SKM-1 (cell line): Measurements from ENCODE around the gene CCHCR1.
"Not testable (repeated sequence)": the region's sequence is repeated elsewhere in the genome, so short reads cannot be mapped to it uniquely, and the experiment has no call there.

Experiments
- DNase-seq: peaks from one replicate; lab custom pipeline; 2025; ENCODE audit not compliant: unreplicated experiment; lab: John Stamatoyannopoulos, UW

Gene CCHCR1, protein sequence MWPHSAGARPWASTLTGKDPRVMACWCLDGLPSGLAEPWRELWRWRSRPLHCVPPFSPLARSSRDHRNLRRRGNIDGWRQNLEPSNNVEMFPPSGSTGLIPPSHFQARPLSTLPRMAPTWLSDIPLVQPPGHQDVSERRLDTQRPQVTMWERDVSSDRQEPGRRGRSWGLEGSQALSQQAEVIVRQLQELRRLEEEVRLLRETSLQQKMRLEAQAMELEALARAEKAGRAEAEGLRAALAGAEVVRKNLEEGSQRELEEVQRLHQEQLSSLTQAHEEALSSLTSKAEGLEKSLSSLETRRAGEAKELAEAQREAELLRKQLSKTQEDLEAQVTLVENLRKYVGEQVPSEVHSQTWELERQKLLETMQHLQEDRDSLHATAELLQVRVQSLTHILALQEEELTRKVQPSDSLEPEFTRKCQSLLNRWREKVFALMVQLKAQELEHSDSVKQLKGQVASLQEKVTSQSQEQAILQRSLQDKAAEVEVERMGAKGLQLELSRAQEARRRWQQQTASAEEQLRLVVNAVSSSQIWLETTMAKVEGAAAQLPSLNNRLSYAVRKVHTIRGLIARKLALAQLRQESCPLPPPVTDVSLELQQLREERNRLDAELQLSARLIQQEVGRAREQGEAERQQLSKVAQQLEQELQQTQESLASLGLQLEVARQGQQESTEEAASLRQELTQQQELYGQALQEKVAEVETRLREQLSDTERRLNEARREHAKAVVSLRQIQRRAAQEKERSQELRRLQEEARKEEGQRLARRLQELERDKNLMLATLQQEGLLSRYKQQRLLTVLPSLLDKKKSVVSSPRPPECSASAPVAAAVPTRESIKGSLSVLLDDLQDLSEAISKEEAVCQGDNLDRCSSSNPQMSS

GRCh38 chr6:31157513-31158139 is at the start of gene CCHCR1:
CCHCR1 (minus strand) TSS chr6:31157802; CDS start chr6:31157600, 202 bp downstream.
- no peak for DNase-seq

DNA sequence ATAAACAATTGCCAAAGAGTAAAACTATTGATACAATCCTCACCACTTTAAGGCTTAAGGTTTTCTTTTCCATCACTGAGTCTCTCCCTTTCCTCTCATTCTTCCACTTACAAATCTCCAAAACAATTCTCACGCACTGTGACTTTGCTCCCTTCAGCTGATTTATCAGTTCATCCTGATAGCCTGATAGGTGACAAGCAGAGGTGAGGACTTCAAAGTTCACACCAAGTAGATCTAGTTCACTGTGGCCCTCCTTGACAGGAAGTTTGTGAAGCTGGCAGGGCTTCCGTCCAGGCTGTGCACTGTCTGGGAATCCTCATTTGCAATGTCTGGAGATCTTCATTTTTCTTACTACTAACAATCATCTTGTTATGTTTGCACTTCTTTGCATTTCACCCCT is 48.0 kb upstream of the CCHCR1 start:
- DNase-seq, result no peak

- no peak for DNase-seq
These were observed 47.1 kb upstream of the CCHCR1 start for GRCh38 chr6:31204751-31205145.

GRCh38 chr6:31203345-31203979 is 45.9 kb upstream of the CCHCR1 start:
- DNase-seq, result no peak

DNA sequence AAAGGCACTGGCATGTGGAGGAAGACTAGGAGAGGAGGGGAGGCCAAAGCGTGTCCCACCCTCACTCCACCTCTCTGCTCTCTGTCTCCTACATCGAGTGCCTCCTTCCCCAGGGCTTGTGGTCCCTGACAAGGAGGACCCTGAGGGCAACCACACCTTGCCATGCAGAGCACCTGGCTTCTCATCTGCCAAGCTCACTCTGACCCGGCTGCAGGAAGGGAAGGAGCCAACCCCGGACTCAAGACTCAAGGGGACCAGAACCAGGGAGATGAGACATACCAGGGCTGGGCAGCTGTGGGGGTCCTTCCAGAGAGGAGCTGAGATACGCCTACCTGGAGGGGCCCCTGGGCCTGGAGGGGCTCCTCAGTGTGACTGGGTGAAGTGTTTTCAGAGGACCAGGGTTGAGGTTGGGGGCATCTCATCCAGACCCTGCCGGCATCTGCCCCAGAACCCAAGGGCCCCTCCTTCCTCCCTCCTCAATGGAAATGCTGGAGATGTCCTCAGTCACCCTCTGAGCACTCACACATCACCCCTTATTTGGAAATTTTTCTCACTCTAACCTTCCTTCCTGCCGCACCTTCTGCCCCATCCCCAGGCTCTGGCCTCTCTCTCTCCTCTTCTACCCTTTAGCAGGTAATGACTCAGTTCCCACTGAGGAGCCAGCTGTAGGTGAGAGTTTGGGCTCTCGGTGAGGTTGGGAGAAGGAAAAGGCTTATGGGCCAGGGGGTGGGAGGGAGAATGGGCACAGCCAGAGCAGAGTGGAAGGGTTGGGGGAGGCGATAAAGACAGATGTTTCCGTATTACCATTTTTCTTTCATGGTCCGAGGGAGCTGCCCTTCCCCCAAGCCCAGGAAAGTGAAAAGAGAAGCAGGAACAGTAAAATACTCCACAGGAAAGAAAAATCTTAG is 44.9 kb upstream of the CCHCR1 start:
- DNase-seq, result no peak

- DNase-seq, result not testable (repeated sequence)
These were observed 41.5 kb upstream of the CCHCR1 start for GRCh38 chr6:31199105-31199452.

GRCh38 chr6:31197559-31198305 is 40.1 kb upstream of the CCHCR1 start:
- DNase-seq, result peak; percentile 40

GRCh38 chr6:31196251-31197022 is 38.8 kb upstream of the CCHCR1 start:
- DNase-seq, result not testable (repeated sequence)

DNA sequence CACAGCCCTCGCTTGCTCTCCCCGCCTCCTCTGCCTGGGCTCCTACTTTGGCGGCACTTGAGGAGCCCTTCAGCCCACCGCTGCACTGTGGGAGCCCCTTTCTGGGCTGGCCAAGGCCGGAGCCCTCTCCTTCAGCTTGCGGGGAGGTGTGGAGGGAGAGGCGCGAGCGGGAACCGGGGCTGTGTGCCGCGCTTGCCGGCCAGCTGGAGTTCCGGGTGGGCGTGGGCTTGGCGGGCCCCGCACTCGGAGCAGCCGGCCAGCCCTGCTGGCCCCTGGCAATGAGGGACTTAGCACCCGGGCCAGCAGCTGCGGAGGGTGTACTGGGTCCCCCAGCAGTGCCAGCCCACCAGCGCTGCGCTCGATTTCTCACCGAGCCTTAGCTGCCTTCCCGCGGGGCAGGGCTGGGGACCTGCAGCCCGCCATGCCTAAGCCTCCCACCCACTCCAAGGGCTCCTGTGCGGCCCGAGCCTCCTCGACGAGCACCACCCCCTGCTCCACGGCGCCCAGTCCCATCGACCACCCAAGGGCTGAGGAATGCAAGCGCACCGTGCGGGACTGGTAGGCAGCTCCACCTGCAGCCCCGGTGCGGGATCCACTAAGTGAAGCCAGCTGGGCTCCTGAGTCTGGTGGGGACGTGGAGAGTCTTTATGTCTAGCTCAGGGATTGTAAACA is 37.8 kb upstream of the CCHCR1 start:
- not testable (repeated sequence) for DNase-seq

DNA sequence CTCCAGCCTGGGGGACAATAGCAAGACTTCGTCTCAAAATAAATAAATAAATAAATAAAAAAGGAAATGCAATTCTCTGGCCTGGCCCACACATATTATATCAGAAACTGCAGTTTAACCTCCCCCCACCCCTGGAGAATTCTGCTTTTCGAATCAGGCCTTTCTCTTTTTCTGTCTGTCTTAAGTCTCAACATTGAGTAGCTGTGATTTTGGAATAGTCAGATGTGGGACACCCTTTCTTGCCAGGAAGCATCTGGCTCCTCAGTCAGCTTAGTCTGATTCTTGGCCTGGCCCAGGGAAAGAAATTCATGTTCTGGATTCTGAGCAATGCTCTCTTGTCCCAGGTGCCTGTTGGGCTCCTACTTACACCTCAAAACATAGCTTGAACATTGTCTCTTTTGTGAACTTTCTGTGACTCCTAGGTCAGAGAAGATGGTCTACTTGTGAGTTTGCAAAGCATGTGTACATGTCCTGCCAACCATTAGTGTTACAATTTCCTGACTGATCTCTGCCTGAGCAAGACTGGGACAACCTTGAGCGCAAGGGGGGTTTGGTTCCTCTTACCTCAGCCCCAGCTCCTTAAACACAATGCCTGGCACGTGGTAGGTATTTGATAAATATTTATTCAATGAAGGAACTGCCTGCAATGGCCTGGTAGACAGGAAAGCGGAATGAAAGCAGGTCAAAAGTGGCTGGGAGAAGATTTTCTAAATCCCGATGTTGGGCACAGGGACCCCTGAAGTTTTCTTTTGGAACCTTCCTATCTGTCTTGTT is 36.6 kb upstream of the CCHCR1 start:
- DNase-seq, result no peak

DNA sequence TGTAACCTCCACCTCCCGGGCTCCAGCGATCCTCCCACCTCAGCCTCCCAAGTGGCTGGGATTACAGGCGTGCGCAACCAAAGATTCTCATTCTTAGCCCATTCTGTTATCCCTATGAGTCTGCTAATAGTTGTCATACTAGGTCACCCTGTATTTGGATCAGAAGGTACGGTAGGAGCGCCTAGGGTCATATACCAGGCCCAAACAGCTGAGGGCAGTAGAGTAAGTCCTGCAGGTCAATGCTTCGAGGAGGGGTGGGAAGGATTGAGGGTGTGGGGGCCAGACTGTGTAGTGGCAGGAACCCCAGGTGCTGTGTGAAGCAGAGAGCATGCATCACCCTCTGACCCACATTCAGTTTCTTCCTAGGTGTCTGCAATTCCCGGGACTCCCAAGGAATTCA is 35.6 kb upstream of the CCHCR1 start:
- DNase-seq, result no peak

- DNase-seq, result peak; percentile 18
These were observed 35.0 kb upstream of the CCHCR1 start for GRCh38 chr6:31192431-31193105.

DNA sequence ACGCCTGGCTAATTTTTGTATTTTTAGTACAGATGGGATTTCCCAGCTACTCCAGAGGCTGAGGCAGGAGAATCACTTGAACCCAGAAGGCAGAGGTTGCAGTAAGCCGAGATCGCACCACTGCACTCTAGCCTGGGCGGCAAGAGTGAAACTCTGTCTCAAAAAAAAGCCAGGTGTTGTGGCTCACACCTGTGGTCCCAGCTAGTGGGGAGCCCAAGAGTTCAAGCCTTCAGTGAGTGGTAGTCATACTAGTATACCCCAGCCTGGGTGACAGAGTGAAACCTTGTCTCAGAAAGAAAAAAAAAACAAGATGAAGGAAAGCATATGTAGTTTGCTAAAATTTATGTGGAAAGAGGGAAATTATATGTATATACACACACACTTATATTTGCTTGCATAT is 32.9 kb upstream of the CCHCR1 start:
- no peak for DNase-seq

GRCh38 chr6:31189223-31189622 is 31.6 kb upstream of the CCHCR1 start:
- DNase-seq, result not testable (repeated sequence)

GRCh38 chr6:31187780-31188194 is 30.2 kb upstream of the CCHCR1 start:
- no peak for DNase-seq

GRCh38 chr6:31186052-31186734 is 28.6 kb upstream of the CCHCR1 start:
- DNase-seq, result no peak
